Esophagus mucosa (tissue), 1 donor: ENCODE results near the gene EXOC6. TPM values are rescaled to one million over a fixed set of nuclear protein-coding genes. Genes with fewer than 3 reads are reported as not detected.

ENCODE experiments used
- ATAC-seq: fragments of 200-7000 bp; cut with Tn5 transposase; one replicate; pipeline ENCODE4 v1.9.1; 2020
- total RNA-seq: library from RNA; stranded (reverse); gene quantifications from one replicate; pipeline ENCODE4 v1.2.4, GENCODE V29; 2023
- donor health status: DM: yes; HTN: yes; CAD: no.

EXOC6 gene
- total RNA-seq, 1 donor from 2014 or later, result 3.1 TPM

- no peak for ATAC-seq
Measured at GRCh38 chr10:93067443-93068365, 219.4 kb downstream of the EXOC6 start.

- ATAC-seq, result no peak
Measured at GRCh38 chr10:93068411-93069244, 220.3 kb downstream of the EXOC6 start.

- ATAC-seq, result no peak
Measured at GRCh38 chr10:93069245-93069561, 220.9 kb downstream of the EXOC6 start.

- no peak for ATAC-seq
Measured at GRCh38 chr10:93070378-93071176, 222.3 kb downstream of the EXOC6 start.

- no peak for ATAC-seq
Measured at GRCh38 chr10:93071177-93071472, 222.8 kb downstream of the EXOC6 start.

GRCh38 chr10:93071674-93072224, 223.4 kb downstream of the EXOC6 start:
- ATAC-seq, result no peak

- ATAC-seq, result peak; percentile 36
Measured at GRCh38 chr10:93072225-93072712, 223.9 kb downstream of the EXOC6 start.

- ATAC-seq, result peak; percentile 9
Measured at GRCh38 chr10:93072713-93073538, 224.6 kb downstream of the EXOC6 start.

GRCh38 chr10:93073539-93074146, 225.3 kb downstream of the EXOC6 start, which contains the start of gene CYP26A1:
CYP26A1 (plus strand) TSS chr10:93073893; CDS start chr10:93073935, 42 bp downstream.
- ATAC-seq, result no peak

GRCh38 chr10:93074147-93074596, 225.9 kb downstream of the EXOC6 start:
- ATAC-seq, result no peak

- no peak for ATAC-seq
Measured at GRCh38 chr10:93074597-93075368, 226.5 kb downstream of the EXOC6 start.

- ATAC-seq, result no peak
Measured at GRCh38 chr10:93075369-93076221, 227.3 kb downstream of the EXOC6 start.

- no peak for ATAC-seq
Measured at GRCh38 chr10:93076871-93077270, 228.6 kb downstream of the EXOC6 start.

- ATAC-seq, result no peak
Measured at GRCh38 chr10:93077860-93078337, 229.6 kb downstream of the EXOC6 start.

GRCh38 chr10:93079663-93080349, 231.5 kb downstream of the EXOC6 start:
- ATAC-seq, result no peak

GRCh38 chr10:93080350-93081046, 232.2 kb downstream of the EXOC6 start:
- peak; percentile 69 for ATAC-seq

GRCh38 chr10:93081318-93081717, 233.0 kb downstream of the EXOC6 start:
- no peak for ATAC-seq

- no peak for ATAC-seq
Measured at GRCh38 chr10:93081834-93082233, 233.5 kb downstream of the EXOC6 start.
